Sigmoid colon (tissue), 4 donors: ENCODE data around the gene ZBTB3.

Experiments used
- POLR2A ChIP-seq, 2 donors: fragments of 450-650 bp; IDR thresholded peaks; one replicate each; pipeline ENCODE4 v1.6.1; 2016; ENCODE audit warnings: antibody characterized with exemption in 2 of 2, mild to moderate bottlenecking in 2 of 2, moderate library complexity in 2 of 2
- POLR2AphosphoS5 ChIP-seq, 4 donors: sonication (generic); formaldehyde crosslinking; IDR thresholded peaks; one replicate each; pipeline ENCODE4 v1.6.1; 2017; ENCODE audit warnings: antibody characterized with exemption in 4 of 4
- TF ChIP-seq, protein P1 (sequence below), 4 experiments: fragments of 450-650 bp in 3 of 4; fragments of 200-600 bp in 1 of 4; IDR thresholded peaks; one replicate each; pipeline ENCODE4 v1.5.1; 2016 to 2019; ENCODE audit warnings: antibody characterized with exemption in 4 of 4, mild to moderate bottlenecking in 3 of 4, moderate library complexity in 2 of 4

GRCh38 chr11:62777389-62777788, 23.4 kb upstream of the ZBTB3 start:
- TF ChIP-seq, protein P1, sequence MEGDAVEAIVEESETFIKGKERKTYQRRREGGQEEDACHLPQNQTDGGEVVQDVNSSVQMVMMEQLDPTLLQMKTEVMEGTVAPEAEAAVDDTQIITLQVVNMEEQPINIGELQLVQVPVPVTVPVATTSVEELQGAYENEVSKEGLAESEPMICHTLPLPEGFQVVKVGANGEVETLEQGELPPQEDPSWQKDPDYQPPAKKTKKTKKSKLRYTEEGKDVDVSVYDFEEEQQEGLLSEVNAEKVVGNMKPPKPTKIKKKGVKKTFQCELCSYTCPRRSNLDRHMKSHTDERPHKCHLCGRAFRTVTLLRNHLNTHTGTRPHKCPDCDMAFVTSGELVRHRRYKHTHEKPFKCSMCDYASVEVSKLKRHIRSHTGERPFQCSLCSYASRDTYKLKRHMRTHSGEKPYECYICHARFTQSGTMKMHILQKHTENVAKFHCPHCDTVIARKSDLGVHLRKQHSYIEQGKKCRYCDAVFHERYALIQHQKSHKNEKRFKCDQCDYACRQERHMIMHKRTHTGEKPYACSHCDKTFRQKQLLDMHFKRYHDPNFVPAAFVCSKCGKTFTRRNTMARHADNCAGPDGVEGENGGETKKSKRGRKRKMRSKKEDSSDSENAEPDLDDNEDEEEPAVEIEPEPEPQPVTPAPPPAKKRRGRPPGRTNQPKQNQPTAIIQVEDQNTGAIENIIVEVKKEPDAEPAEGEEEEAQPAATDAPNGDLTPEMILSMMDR (IDR thresholded peaks at IDR 0.05) = no peak
- TF ChIP-seq POLR2AphosphoS5 (IDR thresholded peaks at IDR 0.05) = no peak
- no peak for TF ChIP-seq POLR2A (IDR thresholded peaks at IDR 0.05)
